Measurements from ENCODE around the gene RUNDC3A. TPM values are rescaled to one million over a fixed set of nuclear protein-coding genes. Genes with fewer than 3 reads are reported as not detected.
A peak's percentile ranks its signal among the peaks of the same experiment; 100 is the strongest.
"Not testable (repeated sequence)": the region's sequence is repeated elsewhere in the genome, so short reads cannot be mapped to it uniquely, and the experiment has no call there.

RUNDC3A gene
- total RNA-seq, 1 donor from 2014 or later: 0.18 TPM

DNA sequence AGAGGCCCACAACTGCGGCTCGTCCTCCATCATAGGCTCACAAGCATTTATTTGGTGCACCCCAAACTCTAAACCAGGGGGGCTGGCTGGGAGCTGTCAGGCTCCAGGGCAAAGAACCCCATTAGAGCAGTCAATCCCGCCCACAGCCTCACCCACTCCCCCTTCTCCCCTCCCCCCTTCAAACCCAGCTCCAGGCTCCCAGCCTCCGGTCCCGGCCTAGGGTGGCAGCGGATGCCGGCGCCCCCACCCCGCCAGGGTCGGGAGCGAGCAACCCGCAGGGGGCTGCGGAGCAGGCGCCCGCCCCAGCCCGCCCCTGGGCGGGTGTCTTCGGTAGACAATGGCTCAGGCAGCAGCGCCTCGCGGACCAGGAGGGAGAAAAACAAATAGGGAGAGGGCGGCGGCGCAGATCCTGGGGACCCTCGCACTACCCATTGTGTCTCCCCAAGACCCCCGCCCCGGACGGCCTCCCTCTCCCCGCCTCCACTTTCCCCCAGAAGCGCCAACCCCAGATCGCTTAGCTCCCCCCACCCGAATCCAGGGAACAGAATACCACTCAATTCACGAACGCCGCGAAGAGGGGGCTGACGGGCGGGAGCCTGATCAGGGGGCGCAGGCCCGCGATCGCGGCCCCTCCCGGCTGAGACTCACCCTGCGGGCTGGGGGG lies 54.7 kb downstream of the RUNDC3A start:
- Mint-ChIP-seq H3K27me3 (ENCODE audit: low read depth) (peaks cover 46% of the 10 kb centered on the region), H3K4me3 (ENCODE audit: low read depth) (peak overlapping the region; percentile 71), H3K36me3 (ENCODE audit: low read depth) (no peaks in the 10 kb centered on the region), H3K4me1 (ENCODE audit: low read depth) (peaks cover 2% of the 10 kb centered on the region), H3K9me3 (no peaks in the 10 kb centered on the region), H3K27ac (no peak overlapping the region)
- no peak for DNase-seq (ENCODE audit: low spot score)
- intact Hi-C loops (cut with micrococcal nuclease): no loop called here

DNA sequence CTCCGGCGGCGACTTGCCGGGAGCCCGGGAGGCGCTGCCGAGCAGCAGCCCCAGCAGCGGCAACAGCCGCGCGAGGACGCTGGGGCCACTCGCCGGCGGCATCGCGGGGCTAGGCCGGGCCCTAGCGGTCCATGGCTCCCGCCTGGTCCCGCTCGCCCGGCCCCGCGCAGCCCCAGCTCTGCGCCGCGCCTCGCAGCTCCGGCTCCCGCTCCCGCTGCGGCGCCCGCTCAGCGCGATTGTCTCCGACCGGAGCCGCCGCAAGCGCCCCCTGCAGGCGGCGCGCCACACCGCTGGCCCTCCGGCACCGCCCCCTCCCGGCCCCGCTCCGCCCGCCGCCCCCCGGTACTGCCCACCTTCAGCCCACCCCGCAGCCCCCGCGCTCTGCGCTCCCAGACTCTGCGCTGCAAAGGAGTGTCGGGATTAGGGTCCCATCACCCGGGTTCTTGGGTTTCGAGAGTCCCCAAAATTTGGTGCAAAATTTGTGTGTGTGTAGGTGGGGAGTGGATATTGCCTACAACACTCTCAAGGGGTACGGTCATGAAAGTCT lies 55.3 kb downstream of the RUNDC3A start, which contains the start of gene FAM171A2:
FAM171A2 (minus strand) TSS at position 241 of the 547 bp plus-strand sequence; CDS start at position 102, 139 bp downstream.
- intact Hi-C loops (cut with micrococcal nuclease): no loop called here
- Mint-ChIP-seq H3K27me3 (ENCODE audit: low read depth) (peaks cover 46% of the 10 kb centered on the region), H3K4me1 (ENCODE audit: low read depth) (peaks cover 2% of the 10 kb centered on the region), H3K36me3 (ENCODE audit: low read depth) (no peaks in the 10 kb centered on the region), H3K4me3 (ENCODE audit: low read depth) (peak within 1 kb of the TSS; percentile 76), H3K27ac (no peak within 1 kb of the TSS), H3K9me3 (no peaks in the 10 kb centered on the region)
- peak; percentile 54 for DNase-seq (ENCODE audit: low spot score)

DNA sequence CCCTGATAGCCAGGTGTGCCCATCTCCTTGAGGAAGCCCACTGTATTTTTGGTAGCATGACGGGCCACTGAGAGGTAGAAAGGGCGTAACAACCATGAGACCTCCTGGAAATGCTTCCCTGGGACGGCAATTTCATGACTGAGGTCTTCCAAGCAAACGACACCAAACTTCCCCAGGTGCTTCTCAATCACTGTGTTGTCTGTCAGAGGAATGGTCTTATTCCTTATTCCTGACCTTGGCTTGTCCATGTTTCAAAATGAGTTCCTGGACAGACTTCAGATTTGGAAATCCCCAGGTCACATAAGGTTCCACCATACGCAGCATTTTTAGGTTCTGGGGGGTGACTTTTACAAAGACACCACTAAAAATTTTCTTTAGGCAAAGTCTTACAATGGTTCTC lies 56.6 kb downstream of the RUNDC3A start:
- H3K9me3 Mint-ChIP-seq; H3K4me1 Mint-ChIP-seq (ENCODE audit: low read depth); intact Hi-C loops (cut with micrococcal nuclease); H3K4me3 Mint-ChIP-seq (ENCODE audit: low read depth); H3K27ac Mint-ChIP-seq; DNase-seq (ENCODE audit: low spot score); H3K36me3 Mint-ChIP-seq (ENCODE audit: low read depth): not testable (repeated sequence)
- H3K27me3 Mint-ChIP-seq (ENCODE audit: low read depth): peaks cover 44% of the 10 kb centered on the region

DNA sequence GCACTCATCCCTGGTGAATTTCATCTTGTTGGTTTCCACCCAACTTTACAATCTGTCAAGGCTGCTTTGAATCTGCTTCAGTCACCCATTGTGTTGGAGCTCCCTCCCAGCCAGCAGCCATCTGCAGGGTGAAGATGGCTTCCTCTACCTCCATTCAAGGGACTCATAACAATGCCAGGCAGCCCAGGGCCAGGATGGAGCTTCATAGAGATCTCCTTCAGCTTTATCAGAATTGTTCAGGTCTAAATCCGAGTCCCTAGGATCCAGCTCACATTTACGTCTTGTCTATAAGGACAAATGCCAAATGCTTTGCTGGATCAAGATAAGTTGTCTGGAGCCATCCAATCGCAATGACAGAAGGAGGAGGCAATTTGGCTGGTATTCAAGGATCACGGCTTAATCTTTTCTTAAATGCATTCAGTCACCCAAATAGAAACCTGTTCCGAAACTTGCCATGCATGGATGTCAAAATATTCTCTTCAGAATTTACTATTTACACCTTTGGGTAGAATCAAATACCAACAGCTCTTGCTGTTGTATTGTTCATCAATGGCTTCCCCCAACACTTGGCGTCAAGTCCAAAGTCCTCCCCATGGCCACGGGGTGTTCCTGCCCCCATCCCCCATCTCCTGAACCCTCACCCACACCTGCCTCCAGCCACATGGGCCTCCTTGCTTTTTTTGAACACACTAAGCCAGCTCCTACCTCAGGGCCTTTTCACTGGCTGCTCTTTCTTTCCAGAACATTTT lies 59.0 kb downstream of the RUNDC3A start:
- intact Hi-C loops (cut with micrococcal nuclease): no loop called here
- H3K27me3 Mint-ChIP-seq (ENCODE audit: low read depth): peaks cover 29% of the 10 kb centered on the region
- H3K36me3 Mint-ChIP-seq (ENCODE audit: low read depth): no peaks in the 10 kb centered on the region
- no peak overlapping the region for H3K4me3 Mint-ChIP-seq (ENCODE audit: low read depth)
- no peak for DNase-seq (ENCODE audit: low spot score)
- no peaks in the 10 kb centered on the region for H3K9me3 Mint-ChIP-seq
- H3K27ac Mint-ChIP-seq: no peak overlapping the region
- H3K4me1 Mint-ChIP-seq (ENCODE audit: low read depth): peaks cover 6% of the 10 kb centered on the region

Other genes starting within 250 kb of the RUNDC3A start
- gene LSM12, start 241.9 kb upstream of the RUNDC3A start, total RNA-seq: 81.4 and 88.4 TPM in 2 replicates
- gene G6PC3, start 237.9 kb upstream of the RUNDC3A start, total RNA-seq: 36.3 and 39.2 TPM in 2 replicates
- gene HDAC5, start 185.0 kb upstream of the RUNDC3A start, total RNA-seq: 18.7 and 19.9 TPM in 2 replicates
- gene HROB, start 166.7 kb upstream of the RUNDC3A start, total RNA-seq: 20.7 and 24.1 TPM in 2 replicates
- gene ASB16, start 137.9 kb upstream of the RUNDC3A start, total RNA-seq: 0.21 and 0.59 TPM in 2 replicates
- 20.4 and 20.9 TPM in 2 replicates for gene TMUB2, start 121.6 kb upstream of the RUNDC3A start, total RNA-seq
- gene ATXN7L3, start 108.7 kb upstream of the RUNDC3A start, total RNA-seq: 107 and 113 TPM in 2 replicates
- gene UBTF, start 88.9 kb upstream of the RUNDC3A start, total RNA-seq: 177 and 181 TPM in 2 replicates
- not detected in 2 replicates for gene SLC4A1, start 40.5 kb upstream of the RUNDC3A start, total RNA-seq
- gene SLC25A39, start 16.2 kb downstream of the RUNDC3A start, total RNA-seq: 132 and 141 TPM in 2 replicates
- 37.8 and 41.4 TPM in 2 replicates for gene GRN, start 36.7 kb downstream of the RUNDC3A start, total RNA-seq
- gene FAM171A2, start 55.3 kb downstream of the RUNDC3A start, total RNA-seq: 0.32 and 1.0 TPM in 2 replicates
- gene ITGA2B, start 81.0 kb downstream of the RUNDC3A start, total RNA-seq: 1.5 and 2.7 TPM in 2 replicates
- gene GPATCH8, start 194.8 kb downstream of the RUNDC3A start, total RNA-seq: 44.7 and 49.6 TPM in 2 replicates
- 0.53 and 0.57 TPM in 2 replicates for gene FZD2, start 248.9 kb downstream of the RUNDC3A start, total RNA-seq

Measured in activated T-helper 2 cell treated with anti-CD3 and anti-CD28 coated beads, Interferon-gamma antibody, Interleukin-2, Interleukin-4, amounts not matched to agents 10 μg/mL and 5 μg/mL and 100 μg/mL, durations not matched to agents 14 hours and 24 hours and 36 hours (primary cell).